H9 (cell line): ENCODE measurements around the gene TUB. TPM values are rescaled to one million over a fixed set of nuclear protein-coding genes. Genes with fewer than 3 reads are reported as not detected.

Source experiments
- DNase-seq: peaks from one replicate; pipeline ENCODE4 v3.0.0-alpha.2; 2017
- H2AFZ ChIP-seq: one replicate; pipeline ENCODE4 v1.6.1; 2013; ENCODE audit warnings: mild to moderate bottlenecking, low read length, control low read depth, moderate library complexity
- H2AK5ac ChIP-seq: 2 replicates; pipeline ENCODE4 v1.6.1; 2013; ENCODE audit warnings: low read length, control low read depth, mixed read lengths; ENCODE audit not compliant: insufficient read length
- H2BK120ac ChIP-seq: one replicate; pipeline ENCODE4 v1.6.1; 2013; ENCODE audit warnings: low read depth, mild to moderate bottlenecking, low read length, control low read depth, inconsistent platforms; ENCODE audit not compliant: poor library complexity, severe bottlenecking
- H2BK12ac ChIP-seq: 2 replicates; pipeline ENCODE4 v1.6.1; 2013; ENCODE audit warnings: low read length, control low read depth, mixed read lengths, low read depth; ENCODE audit not compliant: insufficient read length
- H2BK15ac ChIP-seq: 2 replicates; pipeline ENCODE4 v1.6.1; 2013; ENCODE audit warnings: low read depth, low read length, control low read depth
- H2BK20ac ChIP-seq: one replicate; pipeline ENCODE4 v1.6.1; 2013; ENCODE audit warnings: low read depth, mild to moderate bottlenecking, low read length, control low read depth, inconsistent platforms; ENCODE audit not compliant: poor library complexity, severe bottlenecking
- H2BK5ac ChIP-seq: 2 replicates; pipeline ENCODE4 v1.6.1; 2013; ENCODE audit warnings: low read length, control low read depth, mixed read lengths; ENCODE audit not compliant: insufficient read length
- H3K14ac ChIP-seq: 2 replicates; pipeline ENCODE4 v1.6.1; 2013; ENCODE audit warnings: low read length, control low read depth; ENCODE audit not compliant: insufficient read depth
- H3K18ac ChIP-seq: 2 replicates; pipeline ENCODE4 v1.6.1; 2013; ENCODE audit warnings: low read depth, mild to moderate bottlenecking, mixed read lengths, low read length, control low read depth; ENCODE audit not compliant: insufficient read length
- H3K23ac ChIP-seq: 2 replicates; pipeline ENCODE4 v1.6.1; 2013; ENCODE audit warnings: low read length, control low read depth, mixed read lengths, low read depth; ENCODE audit not compliant: insufficient read length
- H3K23me2 ChIP-seq: 2 replicates; pipeline ENCODE4 v1.6.1; 2013; ENCODE audit warnings: low read depth, mild to moderate bottlenecking, mixed read lengths, low read length, control low read depth; ENCODE audit not compliant: insufficient read length, poor library complexity, severe bottlenecking
- H3K27ac ChIP-seq: 2 replicates; pipeline ENCODE4 v1.5.1; 2013; ENCODE audit warnings: low read length, control low read depth, mixed read lengths, low read depth; ENCODE audit not compliant: insufficient read length
- H3K27me3 ChIP-seq: 2 replicates; pipeline ENCODE4 v1.6.1; 2013; ENCODE audit warnings: low read length, control low read depth, inconsistent platforms; ENCODE audit not compliant: insufficient read depth
- H3K4ac ChIP-seq: 2 replicates; pipeline ENCODE4 v1.6.1; 2013; ENCODE audit warnings: low read depth, mild to moderate bottlenecking, control low read depth, inconsistent platforms, low read length, moderate library complexity
- H3K4me1 ChIP-seq: 2 replicates; pipeline ENCODE4 v1.6.1; 2013; ENCODE audit warnings: low read length, control low read depth, inconsistent platforms; ENCODE audit not compliant: insufficient read depth
- H3K4me2 ChIP-seq: 2 replicates; pipeline ENCODE4 v1.6.1; 2013; ENCODE audit warnings: low read length, control low read depth, mixed read lengths; ENCODE audit not compliant: insufficient read length, insufficient read depth
- H3K56ac ChIP-seq: 2 replicates; pipeline ENCODE4 v1.6.1; 2013; ENCODE audit warnings: low read depth, mild to moderate bottlenecking, mixed read lengths, low read length, control low read depth; ENCODE audit not compliant: insufficient read length
- H3K79me1 ChIP-seq: 2 replicates; pipeline ENCODE4 v1.6.1; 2013; ENCODE audit warnings: low read depth, mild to moderate bottlenecking, moderate library complexity, low read length, control low read depth, inconsistent platforms; ENCODE audit not compliant: insufficient read depth, poor library complexity, severe bottlenecking
- H3K79me2 ChIP-seq: 2 replicates; pipeline ENCODE4 v1.6.1; 2013; ENCODE audit warnings: low read length, control low read depth, inconsistent platforms; ENCODE audit not compliant: insufficient read depth
- H3K9ac ChIP-seq: 2 replicates; pipeline ENCODE4 v1.6.1; 2013; ENCODE audit warnings: low read length, control low read depth, mixed read lengths; ENCODE audit not compliant: insufficient read length; ENCODE audit errors: extremely low read depth
- H3K9me3 ChIP-seq: one replicate; pipeline ENCODE4 v1.6.1; 2013; ENCODE audit warnings: low read depth, low read length, inconsistent platforms; ENCODE audit not compliant: control insufficient read depth
- H3T11ph ChIP-seq: one replicate; pipeline ENCODE4 v1.6.1; 2013; ENCODE audit warnings: mild to moderate bottlenecking, low read length, control low read depth, inconsistent platforms
- H4K20me1 ChIP-seq: one replicate; pipeline ENCODE4 v1.6.1; 2013; ENCODE audit not compliant: control insufficient read depth, insufficient read length, insufficient read depth
- H4K5ac ChIP-seq: 2 replicates; pipeline ENCODE4 v1.6.1; 2013; ENCODE audit warnings: low read depth, mild to moderate bottlenecking, mixed read lengths, low read length, control low read depth; ENCODE audit not compliant: insufficient read length
- H4K8ac ChIP-seq: replicated peaks from 2 replicates; pipeline ENCODE4 v1.6.1; 2013; ENCODE audit warnings: low read length, control low read depth, mixed read lengths, low read depth; ENCODE audit not compliant: insufficient read length
- H4K91ac ChIP-seq: 2 replicates; pipeline ENCODE4 v1.6.1; 2013; ENCODE audit warnings: low read depth, mild to moderate bottlenecking, moderate library complexity, mixed read lengths, low read length, control low read depth; ENCODE audit not compliant: insufficient read length
- H3K27ac Mint-ChIP-seq, 3 experiments: 2 replicates in 2 of 3; 3 replicates in 1 of 3; pipeline ENCODE4 v1.8.0; 2020 to 2021; ENCODE audit warnings: mixed read lengths in 3 of 3, mild to moderate bottlenecking in 1 of 3, moderate library complexity in 1 of 3
- H3K27me3 Mint-ChIP-seq: 2 replicates; pipeline ENCODE4 v1.8.0; 2021; ENCODE audit warnings: low read depth, mild to moderate bottlenecking, moderate library complexity, mixed read lengths
- H3K36me3 Mint-ChIP-seq, 3 experiments: 2 replicates in 2 of 3; 3 replicates in 1 of 3; pipeline ENCODE4 v1.8.0; 2020 to 2021; ENCODE audit warnings: low read depth in 3 of 3, mixed read lengths in 3 of 3; ENCODE audit not compliant: insufficient read depth in 1 of 3
- H3K4me1 Mint-ChIP-seq, 2 experiments: 2 replicates each; pipeline ENCODE4 v1.8.0; 2020; ENCODE audit warnings: mixed read lengths in 2 of 2
- H3K4me3 Mint-ChIP-seq, 2 experiments: 2 replicates in 1 of 2; 3 replicates in 1 of 2; pipeline ENCODE4 v1.8.0; 2020 to 2021; ENCODE audit warnings: mild to moderate bottlenecking in 2 of 2, mixed read lengths in 2 of 2, moderate library complexity in 1 of 2
- H3K9me3 Mint-ChIP-seq, 2 experiments: 2 replicates in 1 of 2; 3 replicates in 1 of 2; pipeline ENCODE4 v1.8.0; 2020; ENCODE audit warnings: mild to moderate bottlenecking in 2 of 2, mixed read lengths in 2 of 2, moderate library complexity in 1 of 2
- WGBS: extraction: QIAGEN DNeasy Blood & Tissue Kit; methylation state at CpG from one replicate; pipeline ENCODE4 v1.1.7; 2013; ENCODE audit warnings: missing lambda C conversion rate, low lambda C conversion rate, mixed read lengths; ENCODE audit not compliant: insufficient read length; ENCODE audit errors: extremely low coverage; 5-methylcytosine and 5-hydroxymethylcytosine counted together
- total RNA-seq: library from RNA; stranded (reverse); gene quantifications from 2 replicates; pipeline ENCODE4 v1.2.1, GENCODE V29; 2021
- TF ChIP-seq, protein P1 (sequence below): fragments of 200-600 bp; sonication (generic); conservative IDR thresholded peaks from 3 replicates; pipeline ENCODE4 v1.8.0; 2021; ENCODE audit warnings: antibody characterized with exemption, mild to moderate bottlenecking

TUB gene
- total RNA-seq, 1 experiment from 2014 or later = 14.8 TPM

GRCh38 chr11:8060146-8060719 lies 20.8 kb upstream of the TUB start:
- TF ChIP-seq, protein P1, sequence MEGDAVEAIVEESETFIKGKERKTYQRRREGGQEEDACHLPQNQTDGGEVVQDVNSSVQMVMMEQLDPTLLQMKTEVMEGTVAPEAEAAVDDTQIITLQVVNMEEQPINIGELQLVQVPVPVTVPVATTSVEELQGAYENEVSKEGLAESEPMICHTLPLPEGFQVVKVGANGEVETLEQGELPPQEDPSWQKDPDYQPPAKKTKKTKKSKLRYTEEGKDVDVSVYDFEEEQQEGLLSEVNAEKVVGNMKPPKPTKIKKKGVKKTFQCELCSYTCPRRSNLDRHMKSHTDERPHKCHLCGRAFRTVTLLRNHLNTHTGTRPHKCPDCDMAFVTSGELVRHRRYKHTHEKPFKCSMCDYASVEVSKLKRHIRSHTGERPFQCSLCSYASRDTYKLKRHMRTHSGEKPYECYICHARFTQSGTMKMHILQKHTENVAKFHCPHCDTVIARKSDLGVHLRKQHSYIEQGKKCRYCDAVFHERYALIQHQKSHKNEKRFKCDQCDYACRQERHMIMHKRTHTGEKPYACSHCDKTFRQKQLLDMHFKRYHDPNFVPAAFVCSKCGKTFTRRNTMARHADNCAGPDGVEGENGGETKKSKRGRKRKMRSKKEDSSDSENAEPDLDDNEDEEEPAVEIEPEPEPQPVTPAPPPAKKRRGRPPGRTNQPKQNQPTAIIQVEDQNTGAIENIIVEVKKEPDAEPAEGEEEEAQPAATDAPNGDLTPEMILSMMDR = no peak
- Mint-ChIP-seq H3K4me1 (peaks cover 7 to 20% of the 10 kb centered on the region in 2 experiments), H3K36me3 (no peaks in the 10 kb centered on the region; a peak in 1 of 7 replicates), H3K27ac (no peak overlapping the region; a peak in 1 of 7 replicates), H3K9me3 (no peaks in the 10 kb centered on the region), H3K27me3 (peaks cover 1% of the 10 kb centered on the region), H3K4me3 (no peak overlapping the region)
- no peak overlapping the region for H4K8ac ChIP-seq
- no peaks in the 10 kb centered on the region for H3K23me2 ChIP-seq
- H4K20me1 ChIP-seq = peaks cover 3% of the 10 kb centered on the region
- H3K79me1 ChIP-seq = no peaks in the 10 kb centered on the region
- no peak overlapping the region for H3K18ac ChIP-seq
- no peak for DNase-seq
- H3K4me1 ChIP-seq = peaks cover 3% of the 10 kb centered on the region; the same call in 1 of the 2 replicates
- no peak overlapping the region for H2BK120ac ChIP-seq
- no peak overlapping the region for H2AK5ac ChIP-seq
- WGBS = no CpG with 5 or more reads among the region's 3 CpGs
- H2BK15ac ChIP-seq = no peak overlapping the region
- no peak overlapping the region for H3K4ac ChIP-seq
- H4K91ac ChIP-seq = no peak overlapping the region
- no peaks in the 10 kb centered on the region for H3K27me3 ChIP-seq
- no peak overlapping the region for H3T11ph ChIP-seq
- H3K23ac ChIP-seq = no peak overlapping the region
- H3K9me3 ChIP-seq = no peaks in the 10 kb centered on the region
- no peaks in the 10 kb centered on the region for H3K79me2 ChIP-seq
- no peak overlapping the region for H4K5ac ChIP-seq
- no peak overlapping the region for H3K9ac ChIP-seq
- H3K14ac ChIP-seq = no peak overlapping the region
- H3K56ac ChIP-seq = no peak overlapping the region
- H2AFZ ChIP-seq = no peak overlapping the region
- H3K27ac ChIP-seq = no peak overlapping the region
- no peak overlapping the region for H2BK20ac ChIP-seq
- H2BK5ac ChIP-seq = no peak overlapping the region
- H2BK12ac ChIP-seq = no peak overlapping the region
- no peak overlapping the region for H3K4me2 ChIP-seq
